Vagina (tissue), 2 donors: Measurements from ENCODE around the gene KLF4. TPM values are rescaled to one million over a fixed set of nuclear protein-coding genes. Genes with fewer than 3 reads are reported as not detected.
"Not testable (repeated sequence)": the region's sequence is repeated elsewhere in the genome, so short reads cannot be mapped to it uniquely, and the experiment has no call there.

Source experiments
- DNase-seq, 2 donors: peaks; one replicate each; pipeline ENCODE4 v3.0.0-alpha.2; 2017; ENCODE audit errors: extremely low spot score in 2 of 2
- H3K27ac ChIP-seq: fragments of 200-600 bp; sonication (generic); one replicate; pipeline ENCODE4 v1.5.1; 2019
- H3K27me3 ChIP-seq: fragments of 200-600 bp; sonication (generic); one replicate; pipeline ENCODE4 v1.5.1; 2019
- H3K36me3 ChIP-seq, 2 donors: fragments of 200-600 bp; sonication (generic); one replicate each; pipeline ENCODE4 v1.5.1; 2017 to 2019
- H3K4me1 ChIP-seq: fragments of 200-600 bp; sonication (generic); one replicate; pipeline ENCODE4 v1.5.1; 2019
- H3K4me3 ChIP-seq, 2 donors: fragments of 200-600 bp; sonication (generic); 1 replicate in 1 of 2; 2 replicates in 1 of 2; pipeline ENCODE4 v1.5.1; 2016 to 2019
- H3K9me3 ChIP-seq: fragments of 200-600 bp; sonication (generic); one replicate; pipeline ENCODE4 v1.5.1; 2019
- CTCF ChIP-seq, 3 experiments: fragments of 450-650 bp in 2 of 3; fragments of 200-600 bp in 1 of 3; sonication (generic) in 1 of 3; IDR thresholded peaks; one replicate each; pipeline ENCODE4 v1.5.1; 2017 to 2019; ENCODE audit warnings: antibody characterized with exemption in 3 of 3, mild to moderate bottlenecking in 2 of 3, moderate library complexity in 2 of 3
- POLR2A ChIP-seq, 2 donors: fragments of 450-650 bp; IDR thresholded peaks; one replicate each; pipeline ENCODE4 v1.6.1; 2017; ENCODE audit warnings: antibody characterized with exemption in 2 of 2, mild to moderate bottlenecking in 2 of 2, moderate library complexity in 2 of 2
- POLR2AphosphoS5 ChIP-seq, 2 donors: sonication (generic); formaldehyde crosslinking; IDR thresholded peaks; one replicate each; pipeline ENCODE4 v1.9.0; 2017; ENCODE audit warnings: antibody characterized with exemption in 2 of 2, mild to moderate bottlenecking in 2 of 2, low read depth in 1 of 2; ENCODE audit not compliant: insufficient read depth in 1 of 2
- intact Hi-C: fragments of 100-400 bp; cut with DNase I; formaldehyde crosslinking; loops from one replicate; pipeline ENCODE4 v1.15.1; 2023
- total RNA-seq: library from RNA; depleted of rRNA; stranded (reverse); fragments of >200 nt; gene quantifications from one replicate; pipeline ENCODE4 v1.2.3, GENCODE V29; 2016

Gene KLF4
- total RNA-seq, 1 donor from 2014 or later = 144 TPM

DNA sequence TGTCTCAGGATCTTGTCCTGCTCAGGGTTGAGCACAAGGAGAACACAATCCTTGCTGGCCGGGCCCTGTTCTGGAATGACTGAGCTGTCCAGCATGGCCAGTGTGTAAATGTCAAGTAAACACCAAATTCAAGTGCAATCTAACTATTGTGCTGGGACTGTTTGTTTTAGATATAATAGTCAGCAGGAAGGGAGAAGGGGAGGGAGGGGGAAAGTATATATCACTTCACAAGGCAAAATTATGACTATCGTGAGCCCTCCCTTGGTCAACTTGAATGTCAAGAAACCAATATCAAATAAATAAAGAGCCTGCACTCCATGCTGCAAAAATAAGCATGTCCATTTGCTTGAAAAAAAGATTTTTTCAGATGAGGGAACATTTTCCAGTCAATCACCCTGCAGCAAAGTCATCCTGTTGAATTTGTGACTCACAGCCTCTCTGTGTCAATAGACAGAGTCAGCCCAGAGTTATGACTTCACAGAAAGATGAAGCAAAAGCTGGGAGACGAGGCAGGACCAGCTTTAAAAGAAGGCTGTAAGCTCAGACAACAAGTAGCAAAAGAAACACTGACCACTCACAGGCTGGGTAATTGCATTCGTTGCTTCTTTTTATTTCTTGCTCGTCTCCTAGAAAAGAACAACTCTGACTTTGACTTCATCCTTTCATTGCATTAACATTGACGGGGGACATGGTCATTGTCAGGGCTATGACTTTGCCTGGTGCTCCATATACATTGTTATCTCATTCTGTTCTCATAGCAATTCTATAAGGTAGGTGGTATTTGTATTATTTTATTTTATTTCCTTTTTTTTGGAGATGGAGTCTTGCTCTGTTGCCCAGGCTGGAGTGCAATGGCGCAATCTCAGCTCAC lies 15.3 kb upstream of the KLF4 start:
- Histone ChIP-seq H3K36me3 (no peaks in the 10 kb centered on the region), H3K27me3 (no peaks in the 10 kb centered on the region), H3K9me3 (no peaks in the 10 kb centered on the region), H3K27ac (peak overlapping the region; percentile 44), H3K4me1 (peaks cover 10% of the 10 kb centered on the region), H3K4me3 (no peak overlapping the region)
- no peak for TF ChIP-seq POLR2AphosphoS5 (IDR thresholded peaks at IDR 0.05; ENCODE audit: insufficient read depth in 1 of 2, low read depth in 1 of 2)
- no peak for TF ChIP-seq POLR2A (IDR thresholded peaks at IDR 0.05)
- TF ChIP-seq CTCF (IDR thresholded peaks at IDR 0.05) = no peak
- intact Hi-C loops = no loop called here
- no peak for DNase-seq

GRCh38 chr9:107502464-107502863 lies 12.9 kb upstream of the KLF4 start:
- Histone ChIP-seq H3K9me3 (no peaks in the 10 kb centered on the region), H3K27me3 (no peaks in the 10 kb centered on the region)

GRCh38 chr9:107500421-107501200 lies 11.0 kb upstream of the KLF4 start:
- DNase-seq, H3K4me3 ChIP-seq, H3K27ac ChIP-seq, intact Hi-C loops, H3K27me3 ChIP-seq, H3K36me3 ChIP-seq, H3K9me3 ChIP-seq: not testable (repeated sequence)
- peaks cover 10% of the 10 kb centered on the region for H3K4me1 ChIP-seq

More at GRCh38 chr9:107502464-107502863, 12.9 kb upstream of the KLF4 start:
- Histone ChIP-seq H3K4me3 (no peak overlapping the region), H3K36me3 (no peaks in the 10 kb centered on the region), H3K4me1 (peaks cover 10% of the 10 kb centered on the region), H3K27ac (no peak overlapping the region)
- DNase-seq = no peak
- intact Hi-C loops = no loop called here
- TF ChIP-seq POLR2AphosphoS5 (IDR thresholded peaks at IDR 0.05; ENCODE audit: insufficient read depth in 1 of 2, low read depth in 1 of 2) = no peak
- no peak for TF ChIP-seq CTCF (IDR thresholded peaks at IDR 0.05)
- TF ChIP-seq POLR2A (IDR thresholded peaks at IDR 0.05) = no peak

DNA sequence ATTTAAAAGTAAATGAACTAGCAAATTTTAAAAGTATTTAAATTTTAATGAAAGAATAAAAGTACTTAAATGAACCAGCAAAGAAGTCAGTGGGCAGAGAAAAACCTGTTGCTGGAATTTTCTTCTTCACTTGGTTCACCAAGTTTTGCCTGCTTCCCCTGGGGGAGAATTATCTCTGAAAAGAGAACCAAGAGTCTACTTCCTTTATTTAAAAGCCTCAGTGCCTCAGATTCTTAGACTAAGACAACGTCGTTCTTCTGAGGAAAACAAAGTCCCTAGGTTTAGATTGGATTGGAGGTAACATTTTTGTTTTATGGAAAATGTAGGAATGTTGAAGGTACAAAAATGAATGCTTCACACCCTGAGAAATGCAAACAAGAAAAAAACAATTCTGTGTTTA lies 7.4 kb upstream of the KLF4 start:
- no peaks in the 10 kb centered on the region for H3K9me3 ChIP-seq
- no peaks in the 10 kb centered on the region for H3K27me3 ChIP-seq
- no peak for DNase-seq
- TF ChIP-seq POLR2AphosphoS5 (IDR thresholded peaks at IDR 0.05; ENCODE audit: insufficient read depth in 1 of 2, low read depth in 1 of 2) (no peak), POLR2A (IDR thresholded peaks at IDR 0.05) (no peak), CTCF (IDR thresholded peaks at IDR 0.05) (no peak)
- no peak overlapping the region for H3K4me3 ChIP-seq
- intact Hi-C loops = no loop called here
- H3K27ac ChIP-seq = no peak overlapping the region
- H3K36me3 ChIP-seq = no peaks in the 10 kb centered on the region
- peaks cover 10% of the 10 kb centered on the region for H3K4me1 ChIP-seq

DNA sequence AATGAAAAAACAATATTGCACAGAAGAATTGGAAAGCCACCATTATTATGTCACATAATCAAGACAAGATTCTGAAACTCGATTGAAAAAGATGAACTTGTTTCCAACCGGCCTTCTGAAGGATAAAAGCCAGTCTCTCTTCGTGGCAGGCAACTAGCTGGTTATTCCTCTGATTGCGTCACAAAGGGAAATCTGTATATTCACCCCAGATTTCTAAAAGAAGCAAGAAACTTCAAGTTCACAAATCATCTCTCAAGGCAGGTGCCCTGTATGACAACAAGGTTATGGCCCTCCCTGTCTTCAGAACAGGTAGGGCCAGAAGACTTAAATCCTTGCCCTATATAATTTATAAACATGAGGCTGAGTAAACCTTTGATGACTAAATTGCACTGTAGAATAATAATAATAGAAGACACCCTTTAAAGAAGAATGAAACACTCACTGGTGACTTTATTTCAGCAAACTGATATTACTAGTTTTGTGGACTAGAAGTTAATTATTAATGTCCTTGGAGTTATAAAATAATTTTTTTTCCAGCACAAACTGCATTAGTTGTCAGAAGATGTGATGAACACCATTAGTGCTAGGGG lies 2.9 kb upstream of the KLF4 start:
- Histone ChIP-seq H3K36me3 (peaks cover 0 to 5% of the 10 kb centered on the region in 2 donors), H3K27ac (peak overlapping the region; percentile 96), H3K4me3 (no peak overlapping the region), H3K4me1 (peaks cover 25% of the 10 kb centered on the region), H3K27me3 (no peaks in the 10 kb centered on the region), H3K9me3 (no peaks in the 10 kb centered on the region)
- intact Hi-C loops = loop anchor here (5.0 kb wide), 1 partner anchor 260 kb away; no protein-coding TSS in a partner anchor
- DNase-seq = no peak
- TF ChIP-seq POLR2AphosphoS5 (IDR thresholded peaks at IDR 0.05; ENCODE audit: insufficient read depth in 1 of 2, low read depth in 1 of 2) = peak in 1 of 2 donors; percentile 44
- no peak for TF ChIP-seq CTCF (IDR thresholded peaks at IDR 0.05)
